Endothelial cell of umbilical vein (primary cell): Measurements from ENCODE around the gene MAST4.

Source experiments
- GATA2 ChIP-seq: IDR thresholded peaks from 2 replicates; pipeline ENCODE4 v1.7.0; 2011; ENCODE audit warnings: low read depth, mild to moderate bottlenecking, moderate library complexity, mixed read lengths, low read length; ENCODE audit not compliant: insufficient read length, insufficient read depth
- POLR2A ChIP-seq: IDR thresholded peaks from 2 replicates; pipeline ENCODE4 v1.6.1; 2012; ENCODE audit warnings: low read depth, mild to moderate bottlenecking, control low read depth, low read length
- POLR2AphosphoS5 ChIP-seq: IDR thresholded peaks from 2 replicates; pipeline ENCODE4 v1.6.1; 2012; ENCODE audit warnings: low read depth, mild to moderate bottlenecking, control low read depth, low read length, moderate library complexity; ENCODE audit not compliant: insufficient read depth
- TF ChIP-seq, protein P1 (sequence below), 2 donors: IDR thresholded peaks; 1 replicate in 1 of 2; 2 replicates in 1 of 2; pipeline ENCODE4 v1.5.1; 2011; ENCODE audit warnings: low read length in 2 of 2, mild to moderate bottlenecking in 2 of 2, moderate library complexity in 2 of 2, control low read depth in 1 of 2, inconsistent platforms in 1 of 2, low read depth in 1 of 2; ENCODE audit not compliant: insufficient read depth in 1 of 2; ENCODE audit errors: extremely low read depth in 1 of 2
- TF ChIP-seq, protein P2 (sequence below): IDR thresholded peaks from 2 replicates; pipeline ENCODE4 v1.6.1; 2011; ENCODE audit not compliant: insufficient read depth, insufficient read length

DNA sequence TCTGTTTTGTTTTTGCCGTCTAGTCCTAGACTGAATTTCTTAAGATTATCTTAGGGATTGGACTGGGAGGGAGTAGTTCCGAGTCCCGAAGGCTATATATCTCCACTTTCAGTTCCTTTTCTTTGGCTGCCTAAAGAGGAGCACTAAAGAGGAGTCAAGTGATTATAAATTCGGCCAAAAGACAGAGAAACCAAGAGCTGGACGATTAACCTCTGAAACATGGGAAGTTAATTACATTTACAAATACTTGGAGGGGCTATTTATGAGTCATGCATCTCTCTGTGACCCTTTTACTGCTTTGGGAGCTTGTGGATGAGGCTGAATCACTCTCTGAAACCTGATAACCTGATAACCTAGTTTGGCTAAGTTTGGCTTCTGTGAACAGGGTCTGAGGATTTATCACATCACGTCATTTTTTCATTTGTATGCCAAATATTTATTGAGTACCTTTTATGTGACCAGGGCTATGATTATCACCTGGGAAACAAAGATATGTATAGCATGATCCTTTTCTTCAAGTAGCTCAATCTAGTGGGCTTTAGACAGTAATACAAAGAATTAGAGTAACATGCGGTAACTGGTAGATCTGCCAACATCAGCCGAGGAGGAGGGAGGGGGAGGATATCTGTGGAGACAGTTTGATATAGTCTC lies 419.5 kb downstream of the MAST4 start:
- TF ChIP-seq POLR2A (no peak), POLR2AphosphoS5 (peak; percentile 74), GATA2 (peak; percentile 95)
- TF ChIP-seq, protein P1, sequence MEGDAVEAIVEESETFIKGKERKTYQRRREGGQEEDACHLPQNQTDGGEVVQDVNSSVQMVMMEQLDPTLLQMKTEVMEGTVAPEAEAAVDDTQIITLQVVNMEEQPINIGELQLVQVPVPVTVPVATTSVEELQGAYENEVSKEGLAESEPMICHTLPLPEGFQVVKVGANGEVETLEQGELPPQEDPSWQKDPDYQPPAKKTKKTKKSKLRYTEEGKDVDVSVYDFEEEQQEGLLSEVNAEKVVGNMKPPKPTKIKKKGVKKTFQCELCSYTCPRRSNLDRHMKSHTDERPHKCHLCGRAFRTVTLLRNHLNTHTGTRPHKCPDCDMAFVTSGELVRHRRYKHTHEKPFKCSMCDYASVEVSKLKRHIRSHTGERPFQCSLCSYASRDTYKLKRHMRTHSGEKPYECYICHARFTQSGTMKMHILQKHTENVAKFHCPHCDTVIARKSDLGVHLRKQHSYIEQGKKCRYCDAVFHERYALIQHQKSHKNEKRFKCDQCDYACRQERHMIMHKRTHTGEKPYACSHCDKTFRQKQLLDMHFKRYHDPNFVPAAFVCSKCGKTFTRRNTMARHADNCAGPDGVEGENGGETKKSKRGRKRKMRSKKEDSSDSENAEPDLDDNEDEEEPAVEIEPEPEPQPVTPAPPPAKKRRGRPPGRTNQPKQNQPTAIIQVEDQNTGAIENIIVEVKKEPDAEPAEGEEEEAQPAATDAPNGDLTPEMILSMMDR (IDR thresholded peaks at IDR 0.05; ENCODE audit: extremely low read depth in 1 of 2, insufficient read depth in 1 of 2, low read depth in 1 of 2, low read length in 2 of 2) = no peak
- TF ChIP-seq, protein P2, sequence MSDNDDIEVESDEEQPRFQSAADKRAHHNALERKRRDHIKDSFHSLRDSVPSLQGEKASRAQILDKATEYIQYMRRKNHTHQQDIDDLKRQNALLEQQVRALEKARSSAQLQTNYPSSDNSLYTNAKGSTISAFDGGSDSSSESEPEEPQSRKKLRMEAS = no peak
